Activated CD8-positive, alpha-beta T cell treated with anti-CD3 and anti-CD28 coated beads for 36 hours (primary cell): Measurements from ENCODE around the gene NECAB2. TPM values are rescaled to one million over a fixed set of nuclear protein-coding genes. Genes with fewer than 3 reads are reported as not detected.
A peak's percentile ranks its signal among the peaks of the same experiment; 100 is the strongest.

Experiments used
- ATAC-seq: fragments of 200-7000 bp; cut with Tn5 transposase; one replicate; pipeline ENCODE4 v1.10.0; 2021; ENCODE audit warnings: mild to moderate bottlenecking, moderate library complexity
- CTCF ChIA-PET: fragments of 350-600 bp; sonication (Branson Sonifier 250); formaldehyde crosslinking; loops from one replicate; lab custom pipeline; 2021; ENCODE audit warnings: antibody characterized with exemption; lab: Charles Lee
- POLR2A ChIA-PET: fragments of 350-600 bp; sonication (Branson Sonifier 250); formaldehyde crosslinking; loops from one replicate; lab custom pipeline; 2021; ENCODE audit warnings: antibody characterized with exemption; lab: Charles Lee
- DNase-seq: peaks from one replicate; pipeline ENCODE4 v3.0.0-alpha.2; 2020
- H3K27ac Mint-ChIP-seq: one replicate; pipeline ENCODE4 v1.8.0; 2021; ENCODE audit warnings: mild to moderate bottlenecking, mixed read lengths
- H3K27me3 Mint-ChIP-seq: one replicate; pipeline ENCODE4 v1.8.0; 2021; ENCODE audit warnings: mixed read lengths
- H3K36me3 Mint-ChIP-seq: one replicate; pipeline ENCODE4 v1.8.0; 2021; ENCODE audit warnings: low read depth, mixed read lengths
- H3K4me1 Mint-ChIP-seq: one replicate; pipeline ENCODE4 v1.8.0; 2021; ENCODE audit warnings: low read depth, mixed read lengths
- H3K4me3 Mint-ChIP-seq: one replicate; pipeline ENCODE4 v1.8.0; 2021; ENCODE audit warnings: mild to moderate bottlenecking, moderate library complexity, mixed read lengths
- H3K9me3 Mint-ChIP-seq: one replicate; pipeline ENCODE4 v1.8.0; 2021; ENCODE audit warnings: mixed read lengths
- intact Hi-C: fragments of 100-400 bp; cut with micrococcal nuclease; formaldehyde crosslinking; loops from one replicate; pipeline ENCODE4 v1.10.0; 2022
- total RNA-seq, 2 experiments: library from RNA; stranded (reverse); gene quantifications; one replicate each; pipeline ENCODE4 v1.2.3, GENCODE V29; 2021
- TF ChIP-seq, protein P1 (sequence below): fragments of 200-600 bp; IDR thresholded peaks from one replicate; pipeline ENCODE4 v1.8.0; 2022; ENCODE audit warnings: antibody characterized with exemption, mild to moderate bottlenecking

The NECAB2 gene
- total RNA-seq, 2 experiments from 2014 or later: not detected

DNA sequence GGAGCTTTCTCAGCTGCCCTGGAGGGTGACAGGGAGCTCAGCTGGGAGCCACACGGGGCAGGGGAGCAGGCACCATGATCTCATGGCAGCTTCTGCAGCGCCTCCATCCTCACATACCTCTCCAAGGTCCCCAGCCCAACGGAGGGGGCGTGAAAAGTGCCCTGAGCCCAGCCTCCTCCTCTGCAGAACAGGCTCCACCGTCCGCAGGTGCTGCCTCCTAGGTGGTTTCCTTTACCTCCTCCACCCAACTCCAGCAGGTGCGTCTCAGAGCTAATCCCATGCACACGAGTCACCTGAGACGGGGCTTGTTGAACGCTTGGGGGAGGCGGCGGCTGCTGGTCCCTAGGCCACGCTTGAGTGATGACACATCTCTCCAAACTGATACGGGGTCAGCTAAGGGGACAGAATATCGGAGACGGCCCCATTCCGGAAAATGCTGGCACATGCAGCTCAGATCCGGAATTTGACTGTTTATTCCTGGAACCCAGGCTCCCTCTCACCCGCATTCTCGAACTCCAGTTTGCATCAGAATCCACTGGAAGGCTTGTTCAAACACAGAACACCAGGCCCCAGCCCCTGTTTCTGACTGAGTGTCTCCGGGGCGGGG lies 74.9 kb downstream of the NECAB2 start:
- DNase-seq (no peak), ATAC-seq (no peak)
- Mint-ChIP-seq H3K4me3 (no peak overlapping the region), H3K4me1 (peaks cover 3% of the 10 kb centered on the region), H3K27ac (no peak overlapping the region), H3K27me3 (peaks cover 23% of the 10 kb centered on the region), H3K9me3 (no peaks in the 10 kb centered on the region), H3K36me3 (no peaks in the 10 kb centered on the region)
- ChIA-PET CTCF (no interaction called here), POLR2A (interaction anchor here (0.8 kb wide), 2 partner anchors 13 to 221 kb away, joined by 3 read pairs; no protein-coding TSS in a partner anchor)
- TF ChIP-seq, protein P1, sequence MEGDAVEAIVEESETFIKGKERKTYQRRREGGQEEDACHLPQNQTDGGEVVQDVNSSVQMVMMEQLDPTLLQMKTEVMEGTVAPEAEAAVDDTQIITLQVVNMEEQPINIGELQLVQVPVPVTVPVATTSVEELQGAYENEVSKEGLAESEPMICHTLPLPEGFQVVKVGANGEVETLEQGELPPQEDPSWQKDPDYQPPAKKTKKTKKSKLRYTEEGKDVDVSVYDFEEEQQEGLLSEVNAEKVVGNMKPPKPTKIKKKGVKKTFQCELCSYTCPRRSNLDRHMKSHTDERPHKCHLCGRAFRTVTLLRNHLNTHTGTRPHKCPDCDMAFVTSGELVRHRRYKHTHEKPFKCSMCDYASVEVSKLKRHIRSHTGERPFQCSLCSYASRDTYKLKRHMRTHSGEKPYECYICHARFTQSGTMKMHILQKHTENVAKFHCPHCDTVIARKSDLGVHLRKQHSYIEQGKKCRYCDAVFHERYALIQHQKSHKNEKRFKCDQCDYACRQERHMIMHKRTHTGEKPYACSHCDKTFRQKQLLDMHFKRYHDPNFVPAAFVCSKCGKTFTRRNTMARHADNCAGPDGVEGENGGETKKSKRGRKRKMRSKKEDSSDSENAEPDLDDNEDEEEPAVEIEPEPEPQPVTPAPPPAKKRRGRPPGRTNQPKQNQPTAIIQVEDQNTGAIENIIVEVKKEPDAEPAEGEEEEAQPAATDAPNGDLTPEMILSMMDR: no peak
- intact Hi-C loops: no loop called here

DNA sequence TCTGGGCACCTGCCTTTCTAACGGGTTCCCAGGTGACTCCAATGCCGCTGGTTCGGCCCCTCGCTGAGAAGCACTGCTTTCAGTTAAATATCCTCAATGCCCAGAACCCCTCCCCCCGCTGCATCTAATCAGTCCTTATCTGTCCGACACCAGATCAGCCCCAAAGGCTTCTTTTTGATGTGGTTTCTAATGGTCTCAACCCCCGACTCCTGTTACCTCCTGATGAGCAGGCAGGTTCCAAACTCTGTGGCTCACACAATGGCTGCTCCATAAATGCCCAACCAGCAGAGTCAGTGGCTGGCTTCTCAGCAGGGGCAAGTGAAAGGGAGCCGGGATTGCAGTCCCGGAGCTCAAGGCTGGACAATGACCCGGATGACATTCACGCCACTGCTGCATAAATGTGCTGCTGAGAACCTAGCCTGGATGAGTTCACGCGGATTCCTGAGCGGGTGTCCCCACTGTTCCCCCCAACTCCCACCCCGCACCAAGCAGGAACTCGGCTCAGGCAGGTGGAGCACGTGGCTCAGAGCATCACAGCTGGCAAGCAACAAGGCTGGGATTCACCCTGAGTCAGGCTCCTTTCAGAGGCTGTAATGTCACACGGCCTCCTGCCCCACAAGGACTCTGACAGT lies 75.6 kb downstream of the NECAB2 start:
- Mint-ChIP-seq H3K27me3 (peaks cover 23% of the 10 kb centered on the region), H3K4me3 (no peak overlapping the region), H3K36me3 (no peaks in the 10 kb centered on the region), H3K27ac (no peak overlapping the region), H3K4me1 (peaks cover 3% of the 10 kb centered on the region), H3K9me3 (no peaks in the 10 kb centered on the region)
- ChIA-PET CTCF (no interaction called here), POLR2A (no interaction called here)
- peak; percentile 24 for DNase-seq
- intact Hi-C loops: no loop called here
- TF ChIP-seq, protein P1: no peak
- peak; percentile 77 for ATAC-seq

DNA sequence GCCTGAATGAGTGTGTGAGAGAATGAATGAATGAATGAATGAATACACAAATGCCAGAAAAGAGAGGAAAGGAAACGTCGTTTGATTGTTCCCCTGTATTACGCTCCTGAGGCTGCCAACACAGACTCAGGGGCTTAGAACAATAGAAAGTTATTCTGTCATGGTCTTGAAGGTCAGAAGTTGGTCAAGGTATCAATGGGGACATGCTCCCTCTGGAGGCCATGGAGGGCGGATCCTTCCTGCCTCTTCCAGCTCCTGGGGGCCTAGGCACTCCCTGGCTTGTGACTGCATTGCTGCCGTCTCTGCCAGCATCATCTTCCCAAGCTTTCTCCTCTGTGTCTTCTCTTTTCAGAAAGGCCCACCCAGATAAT lies 76.1 kb downstream of the NECAB2 start:
- H3K27me3 Mint-ChIP-seq: peaks cover 21% of the 10 kb centered on the region
- no peaks in the 10 kb centered on the region for H3K9me3 Mint-ChIP-seq
- no peak overlapping the region for H3K4me3 Mint-ChIP-seq
- no peak overlapping the region for H3K27ac Mint-ChIP-seq
- ATAC-seq: peak; percentile 53
- peak; percentile 28 for DNase-seq
- no peaks in the 10 kb centered on the region for H3K36me3 Mint-ChIP-seq
- TF ChIP-seq, protein P1: peak; percentile 21
- ChIA-PET CTCF (interaction anchor here (1.0 kb wide), 1 partner anchor 21 kb away, joined by 3 read pairs; no protein-coding TSS in a partner anchor), POLR2A (no interaction called here)
- intact Hi-C loops: no loop called here
- H3K4me1 Mint-ChIP-seq: peaks cover 3% of the 10 kb centered on the region

DNA sequence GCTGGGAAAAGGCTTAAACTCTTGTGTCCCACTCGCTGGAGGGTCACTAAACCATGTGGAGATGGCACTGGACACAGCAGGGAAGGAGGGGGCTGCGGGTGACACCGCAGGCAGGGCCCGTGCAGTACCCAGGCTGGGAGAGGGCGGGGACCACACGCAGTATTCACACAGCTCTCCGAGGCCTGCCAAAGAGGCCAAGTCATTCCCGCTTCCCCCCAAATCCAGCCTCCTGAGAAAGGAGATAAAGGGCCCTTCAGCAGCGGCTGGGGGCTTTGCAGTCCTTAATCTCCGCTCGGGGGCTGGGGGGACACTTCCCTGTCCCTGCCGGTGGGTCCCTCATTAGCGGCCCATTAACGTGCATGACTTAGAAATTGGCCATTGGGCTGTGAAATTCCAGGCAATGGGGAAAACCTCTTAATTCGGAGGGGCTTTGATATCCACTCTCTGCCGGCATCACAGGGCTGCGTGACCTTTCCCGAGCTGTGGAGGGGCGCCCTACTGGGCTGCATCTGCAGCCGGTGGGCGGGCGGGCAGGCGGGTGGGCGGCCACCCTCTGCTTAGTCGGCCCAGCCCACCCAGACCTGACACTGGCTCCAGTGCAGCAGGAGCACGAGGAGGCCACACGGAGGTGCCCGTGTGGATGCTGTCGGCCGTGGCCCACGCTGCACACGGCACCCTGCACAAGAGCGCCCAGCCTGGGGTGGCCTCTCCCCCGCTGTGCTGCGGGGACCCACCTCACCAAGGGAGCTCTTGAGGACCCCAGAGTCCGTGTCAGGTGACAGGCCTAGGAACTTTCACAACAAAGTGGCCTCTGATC lies 77.2 kb downstream of the NECAB2 start:
- CTCF ChIA-PET: interaction anchor here (1.0 to 2.3 kb wide), 3 partner anchors 20 to 88 kb away, joined by 3 to 10 read pairs (median 7); no protein-coding TSS in a partner anchor
- POLR2A ChIA-PET: no interaction called here
- Mint-ChIP-seq H3K4me1 (peaks cover 3% of the 10 kb centered on the region), H3K27ac (no peak overlapping the region), H3K4me3 (no peak overlapping the region), H3K9me3 (no peaks in the 10 kb centered on the region), H3K27me3 (peaks cover 21% of the 10 kb centered on the region), H3K36me3 (no peaks in the 10 kb centered on the region)
- DNase-seq: no peak
- TF ChIP-seq, protein P1: no peak
- intact Hi-C loops: no loop called here
- ATAC-seq: no peak
